Right lobe of liver (tissue), 4 donors: Measurements from ENCODE around the gene CIROP.

Source experiments
- CTCF ChIP-seq, 4 donors: fragments of 200-600 bp in 3 of 4; fragments of 450-650 bp in 1 of 4; IDR thresholded peaks; one replicate each; pipeline versions ENCODE4 v1.5.1 to v1.8.0; 2016 to 2022; ENCODE audit warnings: antibody characterized with exemption in 4 of 4, mild to moderate bottlenecking in 2 of 4
- POLR2A ChIP-seq: fragments of 450-650 bp; IDR thresholded peaks from one replicate; pipeline ENCODE4 v1.6.1; 2017; ENCODE audit warnings: antibody characterized with exemption, mild to moderate bottlenecking
- donor health status: DM: no; HTN: no; CAD: no.
- donor health status: DM: no; HTN: no; CAD: no.
- donor health status: DM: no; HTN: yes; CAD: no.

GRCh38 chr14:23091294-23092225 lies 13.2 kb downstream of the CIROP start:
- TF ChIP-seq POLR2A (no peak), CTCF (IDR thresholded peaks at IDR 0.05) (no peak)
